HEK293 (cell line): ENCODE data around the gene AVEN.

ENCODE experiments used
- CTCF ChIA-PET: fragments of 350-600 bp; formaldehyde crosslinking; extraction: SDS; loops from one replicate; lab custom pipeline; 2021; ENCODE audit warnings: antibody characterized with exemption; lab: Yijun Ruan, JAX
- POLR2A ChIA-PET: fragments of 300-600 bp; formaldehyde crosslinking; extraction: SDS; loops from one replicate; lab custom pipeline; 2020; ENCODE audit warnings: antibody characterized with exemption, inconsistent platforms; lab: Yijun Ruan, JAX
- H3K27ac ChIP-seq: fragments of 200-500 bp; sonication (Bioruptor generic); 2 replicates; pipeline ENCODE4 v1.5.1; 2014; ENCODE audit warnings: low read depth, low read length, control low read depth, inconsistent platforms; ENCODE audit errors: extremely low read depth
- H3K36me3 ChIP-seq, 2 experiments: fragments of 200-500 bp in 1 of 2; sonication (Bioruptor generic) in 1 of 2; 1 replicate in 1 of 2; 2 replicates in 1 of 2; pipeline ENCODE4 v1.5.1; 2014 to 2017; ENCODE audit warnings: inconsistent platforms in 2 of 2, low read length in 2 of 2; ENCODE audit not compliant: control insufficient read depth in 2 of 2, insufficient read depth in 1 of 2
- H3K4me1 ChIP-seq: fragments of 200-500 bp; sonication (Bioruptor generic); 2 replicates; pipeline ENCODE4 v1.5.1; 2014; ENCODE audit warnings: mild to moderate bottlenecking, low read length, inconsistent platforms; ENCODE audit not compliant: control insufficient read depth, insufficient read depth
- H3K4me3 ChIP-seq: 2 replicates; pipeline ENCODE4 v1.5.1; 2011; ENCODE audit warnings: low read depth, mild to moderate bottlenecking, control low read depth, low read length, moderate library complexity
- H3K9me3 ChIP-seq: fragments of 200-500 bp; sonication (Bioruptor generic); 2 replicates; pipeline ENCODE4 v1.5.1; 2014; ENCODE audit warnings: low read depth, low read length, inconsistent platforms; ENCODE audit not compliant: control insufficient read depth, insufficient read depth
- BCL11A ChIP-seq: fragments of 450-650 bp; formaldehyde crosslinking; IDR thresholded peaks from 2 replicates; pipeline ENCODE4 v1.5.1; 2016; ENCODE audit warnings: low read depth, missing biosample characterization, missing genetic modification characterization
- GLI4 ChIP-seq: fragments of 450-650 bp; formaldehyde crosslinking; IDR thresholded peaks from 2 replicates; pipeline ENCODE4 v1.5.1; 2016; ENCODE audit warnings: missing biosample characterization, missing genetic modification characterization
- KLF16 ChIP-seq: fragments of 450-650 bp; formaldehyde crosslinking; IDR thresholded peaks from 2 replicates; pipeline ENCODE4 v1.5.1; 2017; ENCODE audit warnings: missing biosample characterization, missing genetic modification characterization
- PRDM4 ChIP-seq: fragments of 450-650 bp; formaldehyde crosslinking; IDR thresholded peaks from 2 replicates; pipeline ENCODE4 v1.5.1; 2017; ENCODE audit warnings: missing biosample characterization, missing genetic modification characterization
- SP2 ChIP-seq: fragments of 450-650 bp; formaldehyde crosslinking; IDR thresholded peaks from 2 replicates; pipeline ENCODE4 v1.5.1; 2016; ENCODE audit warnings: missing biosample characterization, missing genetic modification characterization
- SP7 ChIP-seq: fragments of 450-650 bp; formaldehyde crosslinking; IDR thresholded peaks from 2 replicates; pipeline ENCODE4 v1.5.1; 2016; ENCODE audit warnings: missing biosample characterization, missing genetic modification characterization
- TCF7L2 ChIP-seq: IDR thresholded peaks from 2 replicates; pipeline ENCODE4 v1.6.1; 2011; ENCODE audit warnings: low read depth, mild to moderate bottlenecking, inconsistent platforms, low read length, moderate library complexity, borderline replicate concordance
- ZNF19 ChIP-seq: fragments of 450-650 bp; formaldehyde crosslinking; IDR thresholded peaks from 2 replicates; pipeline ENCODE4; 2016; ENCODE audit warnings: missing biosample characterization, missing genetic modification characterization, low read depth
- ZNF202 ChIP-seq: fragments of 450-650 bp; formaldehyde crosslinking; IDR thresholded peaks from 2 replicates; pipeline ENCODE4 v1.5.1; 2016; ENCODE audit warnings: missing biosample characterization, missing genetic modification characterization, borderline replicate concordance
- ZNF23 ChIP-seq: fragments of 450-650 bp; formaldehyde crosslinking; IDR thresholded peaks from 2 replicates; pipeline ENCODE4 v1.5.1; 2016; ENCODE audit warnings: missing biosample characterization, missing genetic modification characterization, borderline replicate concordance
- ZNF24 ChIP-seq: fragments of 450-650 bp; formaldehyde crosslinking; IDR thresholded peaks from 2 replicates; pipeline ENCODE4 v1.5.1; 2016; ENCODE audit warnings: missing biosample characterization, missing genetic modification characterization
- ZNF266 ChIP-seq: fragments of 450-650 bp; formaldehyde crosslinking; IDR thresholded peaks from 2 replicates; pipeline ENCODE4 v1.5.1; 2016; ENCODE audit warnings: missing biosample characterization, missing genetic modification characterization, low read depth
- ZNF341 ChIP-seq: fragments of 450-650 bp; formaldehyde crosslinking; IDR thresholded peaks from 2 replicates; pipeline ENCODE4; 2016; ENCODE audit warnings: low read depth, missing biosample characterization, missing genetic modification characterization
- ZNF398 ChIP-seq: fragments of 450-650 bp; formaldehyde crosslinking; IDR thresholded peaks from 2 replicates; pipeline ENCODE4 v1.5.1; 2017; ENCODE audit warnings: missing biosample characterization, missing genetic modification characterization
- ZNF510 ChIP-seq: fragments of 450-650 bp; formaldehyde crosslinking; IDR thresholded peaks from 2 replicates; pipeline ENCODE4 v1.5.1; 2018; ENCODE audit warnings: mild to moderate bottlenecking, missing genetic modification characterization, missing biosample characterization; ENCODE audit not compliant: insufficient replicate concordance
- ZNF518A ChIP-seq: fragments of 450-650 bp; formaldehyde crosslinking; conservative IDR thresholded peaks from 2 replicates; pipeline ENCODE4 v1.5.1; 2016; ENCODE audit warnings: low read depth, missing biosample characterization, missing genetic modification characterization
- ZNF626 ChIP-seq: fragments of 450-650 bp; sonication (Bioruptor Pico); formaldehyde crosslinking; IDR thresholded peaks from 2 replicates; pipeline ENCODE4 v1.5.1; 2018; ENCODE audit warnings: missing biosample characterization, missing genetic modification characterization, inconsistent platforms
- ZSCAN23 ChIP-seq: fragments of 450-650 bp; formaldehyde crosslinking; IDR thresholded peaks from 2 replicates; pipeline ENCODE4 v1.5.1; 2016; ENCODE audit warnings: missing biosample characterization, missing genetic modification characterization
- ZSCAN30 ChIP-seq: fragments of 450-650 bp; IDR thresholded peaks from 2 replicates; pipeline ENCODE4 v1.5.1; 2018; ENCODE audit warnings: missing biosample characterization, mild to moderate bottlenecking, missing genetic modification characterization, moderate library complexity

Gene AVEN

GRCh38 chr15:33959844-33960548 is 79.0 kb downstream of the AVEN start:
- ChIA-PET CTCF (interaction anchor here (1.4 kb wide), 1 partner anchor 35 kb away, joined by 8 read pairs; no protein-coding TSS in a partner anchor), POLR2A (no interaction called here)
- H3K36me3 ChIP-seq: no peaks in the 10 kb centered on the region
- H3K4me1 ChIP-seq: no peaks in the 10 kb centered on the region
- no peak overlapping the region for H3K4me3 ChIP-seq
- TF ChIP-seq ZNF398 (tag by site-specific recombination): no peak
- no peak for TF ChIP-seq PRDM4 (tag by site-specific recombination)
- H3K9me3 ChIP-seq: no peaks in the 10 kb centered on the region
- no peak overlapping the region for H3K27ac ChIP-seq

- ChIA-PET CTCF (interaction anchor here (1.0 kb wide), 1 partner anchor 8 kb away, joined by 3 read pairs; no protein-coding TSS in a partner anchor), POLR2A (no interaction called here)
- no peaks in the 10 kb centered on the region for H3K9me3 ChIP-seq
- no peak for TF ChIP-seq ZSCAN30 (tag by site-specific recombination)
- TF ChIP-seq ZNF202 (tag by site-specific recombination): no peak
- no peak for TF ChIP-seq ZNF266 (tag by site-specific recombination)
- no peak for TF ChIP-seq ZNF23
- no peak for TF ChIP-seq BCL11A (tag by site-specific recombination)
- TF ChIP-seq, all 188 proteins: peak for 0
- Histone ChIP-seq H3K27ac (no peak overlapping the region), H3K4me1 (no peaks in the 10 kb centered on the region), H3K4me3 (no peak overlapping the region), H3K36me3 (no peaks in the 10 kb centered on the region)
These were observed 82.6 kb downstream of the AVEN start for GRCh38 chr15:33956397-33956796.

- POLR2A ChIA-PET: no interaction called here
- CTCF ChIA-PET: interaction anchor here (1.0 kb wide), 1 partner anchor 8 kb away, joined by 3 read pairs; no protein-coding TSS in a partner anchor
- no peaks in the 10 kb centered on the region for H3K4me1 ChIP-seq
- TF ChIP-seq ZSCAN23 (tag by site-specific recombination) (no peak), ZNF24 (tag by site-specific recombination) (no peak), SP2 (tag by site-specific recombination) (no peak), ZNF19 (tag by site-specific recombination) (no peak), KLF16 (no peak), ZNF626 (tag by site-specific recombination) (no peak), SP7 (tag by site-specific recombination) (no peak), ZNF202 (tag by site-specific recombination) (no peak), ZNF341 (tag by site-specific recombination) (no peak), ZNF398 (tag by site-specific recombination) (no peak), ZNF518A (no peak), TCF7L2 (no peak), ZNF510 (tag by site-specific recombination) (no peak), GLI4 (no peak)
These were observed 83.1 kb downstream of the AVEN start for GRCh38 chr15:33955945-33956344.

More at GRCh38 chr15:33955945-33956344, 83.1 kb downstream of the AVEN start:
- Histone ChIP-seq H3K4me3 (no peak overlapping the region), H3K36me3 (no peaks in the 10 kb centered on the region), H3K27ac (no peak overlapping the region), H3K9me3 (no peaks in the 10 kb centered on the region)
